HepG2 (cell line): ENCODE measurements around the gene C1QTNF1. TPM values are rescaled to one million over a fixed set of nuclear protein-coding genes. Genes with fewer than 3 reads are reported as not detected.

Experiments
- CTCF ChIP-seq: sonication (generic); formaldehyde crosslinking; IDR thresholded peaks from 2 replicates; pipeline ENCODE4 v1.5.0; 2020; ENCODE audit warnings: mild to moderate bottlenecking, missing genetic modification reagents, moderate library complexity
- FOXC1 ChIP-seq: sonication (generic); formaldehyde crosslinking; IDR thresholded peaks from 2 replicates; pipeline ENCODE4 v1.8.0; 2022; ENCODE audit warnings: mild to moderate bottlenecking, missing genetic modification reagents, borderline replicate concordance
- FOXO4 ChIP-seq: sonication (generic); formaldehyde crosslinking; conservative IDR thresholded peaks from 2 replicates; pipeline ENCODE4 v1.8.1; 2023; ENCODE audit warnings: missing genetic modification reagents
- GFI1 ChIP-seq: sonication (generic); formaldehyde crosslinking; IDR thresholded peaks from 2 replicates; pipeline ENCODE4 v1.5.0; 2020; ENCODE audit warnings: missing genetic modification reagents, mild to moderate bottlenecking, borderline replicate concordance
- HIC2 ChIP-seq: sonication (generic); formaldehyde crosslinking; IDR thresholded peaks from 2 replicates; pipeline ENCODE4 v1.9.0; 2022; ENCODE audit warnings: low read depth, missing genetic modification reagents
- IKZF1 ChIP-seq: fragments of 450-650 bp; IDR thresholded peaks from 2 replicates; pipeline ENCODE4 v1.7.1; 2016
- KDM2A ChIP-seq: sonication (generic); formaldehyde crosslinking; IDR thresholded peaks from 2 replicates; pipeline ENCODE4 v1.4.0; 2020; ENCODE audit warnings: low read depth, missing genetic modification reagents, borderline replicate concordance
- MIER3 ChIP-seq: IDR thresholded peaks from 2 replicates; pipeline ENCODE4 v1.6.1; 2016; ENCODE audit warnings: missing compliant biosample characterization, borderline replicate concordance
- MTA3 ChIP-seq: sonication (generic); formaldehyde crosslinking; IDR thresholded peaks from 2 replicates; pipeline ENCODE4 v1.4.0; 2020; ENCODE audit warnings: missing genetic modification reagents
- PHF5A ChIP-seq: IDR thresholded peaks from one replicate; pipeline ENCODE4 v1.6.1; 2018; ENCODE audit warnings: low read depth, missing genetic modification reagents; ENCODE audit not compliant: unreplicated experiment
- RARG ChIP-seq: sonication (generic); formaldehyde crosslinking; IDR thresholded peaks from 2 replicates; pipeline ENCODE4 v1.4.0; 2020; ENCODE audit warnings: low read depth, mild to moderate bottlenecking, missing genetic modification reagents
- ZFAT ChIP-seq: sonication (generic); formaldehyde crosslinking; conservative IDR thresholded peaks from 2 replicates; pipeline ENCODE4 v1.8.1; 2023; ENCODE audit warnings: missing genetic modification reagents, inconsistent platforms
- ZNF124 ChIP-seq: sonication (generic); formaldehyde crosslinking; IDR thresholded peaks from 2 replicates; pipeline ENCODE4 v1.4.0; 2020; ENCODE audit warnings: missing genetic modification reagents
- ZNF44 ChIP-seq: sonication (generic); formaldehyde crosslinking; IDR thresholded peaks from 2 replicates; pipeline ENCODE4 v1.5.1; 2020; ENCODE audit warnings: mild to moderate bottlenecking, missing genetic modification reagents
- ZNF513 ChIP-seq: sonication (generic); formaldehyde crosslinking; conservative IDR thresholded peaks from 2 replicates; pipeline ENCODE4 v1.5.0; 2020; ENCODE audit warnings: missing genetic modification reagents
- ZNF562 ChIP-seq: sonication (generic); formaldehyde crosslinking; IDR thresholded peaks from 2 replicates; pipeline ENCODE4 v1.8.0; 2022; ENCODE audit warnings: missing genetic modification reagents, borderline replicate concordance
- ZNF572 ChIP-seq: sonication (generic); formaldehyde crosslinking; IDR thresholded peaks from 2 replicates; pipeline ENCODE4 v1.5.1; 2020; ENCODE audit warnings: mild to moderate bottlenecking, missing genetic modification reagents
- ZNF589 ChIP-seq: sonication (generic); formaldehyde crosslinking; conservative IDR thresholded peaks from 2 replicates; pipeline ENCODE4 v1.8.0; 2022; ENCODE audit warnings: mild to moderate bottlenecking, moderate library complexity, missing genetic modification reagents
- ZNF614 ChIP-seq: IDR thresholded peaks from 2 replicates; pipeline ENCODE4 v1.6.1; 2018; ENCODE audit warnings: missing biosample characterization, missing genetic modification reagents, inconsistent platforms, borderline replicate concordance
- ZNF713 ChIP-seq: sonication (generic); formaldehyde crosslinking; IDR thresholded peaks from 2 replicates; pipeline ENCODE4 v1.4.0; 2020; ENCODE audit warnings: mild to moderate bottlenecking, missing genetic modification reagents
- ZNF781 ChIP-seq: sonication (generic); formaldehyde crosslinking; IDR thresholded peaks from 2 replicates; pipeline ENCODE4 v1.5.1; 2020; ENCODE audit warnings: borderline replicate concordance, mild to moderate bottlenecking, missing genetic modification reagents; ENCODE audit errors: not compliant biosample characterization
- ZSCAN12 ChIP-seq: sonication (generic); formaldehyde crosslinking; IDR thresholded peaks from 2 replicates; pipeline ENCODE4 v1.9.0; 2021; ENCODE audit warnings: mild to moderate bottlenecking, missing genetic modification reagents
- polyA plus RNA-seq, 8 experiments: library from polyadenylated mRNA; depleted of rRNA in 3 of 8; stranded (reverse) in 7 of 8; unstranded in 1 of 8; fragments of >200 nt; fragmentation: Illumina TruSeq in 4 of 8; extraction: Trizol in 4 of 8; gene quantifications; 2 replicates each; pipeline versions ENCODE4 v1.2.1 to v1.2.3, GENCODE V29; 2011 to 2016; ENCODE audit warnings: low read depth in 4 of 8, missing spikeins in 1 of 8, mixed read lengths in 1 of 8; ENCODE audit not compliant: insufficient read depth in 1 of 8
- total RNA-seq, 5 experiments: library from RNA; depleted of rRNA; stranded (reverse); fragments of >200 nt; fragmentation: Illumina TruSeq; extraction: Trizol; gene quantifications; 2 replicates each; pipeline ENCODE4 v1.2.3, GENCODE V29; 2016; ENCODE audit warnings: low read depth in 1 of 5

The C1QTNF1 gene
- total and polyA plus RNA-seq, 2 of the 13 experiments (the other 11 are each of a cell fraction or from before 2014, with no cell fraction given) = 0.18 to 0.86 TPM

- TF ChIP-seq HIC2 (CRISPR knock-in tag) = no peak
- TF ChIP-seq ZNF572 (CRISPR knock-in tag) = no peak
- TF ChIP-seq ZNF713 = no peak
- TF ChIP-seq ZNF562 (CRISPR knock-in tag) = no peak
- no peak for TF ChIP-seq FOXC1 (CRISPR knock-in tag)
- no peak for TF ChIP-seq MTA3 (CRISPR knock-in tag)
- TF ChIP-seq ZNF124 (CRISPR knock-in tag) = no peak
- no peak for TF ChIP-seq PHF5A (CRISPR knock-in tag)
- TF ChIP-seq ZNF614 (CRISPR knock-in tag) = no peak
- no peak for TF ChIP-seq ZNF589 (CRISPR knock-in tag)
- no peak for TF ChIP-seq ZNF44
- no peak for TF ChIP-seq ZFAT (CRISPR knock-in tag)
- no peak for TF ChIP-seq MIER3 (CRISPR knock-in tag)
- no peak for TF ChIP-seq RARG
- no peak for TF ChIP-seq GFI1 (CRISPR knock-in tag)
- TF ChIP-seq CTCF (CRISPR knock-in tag) = peak; percentile 49
- TF ChIP-seq ZNF781 (CRISPR knock-in tag) = no peak
- TF ChIP-seq FOXO4 (CRISPR knock-in tag) = no peak
- no peak for TF ChIP-seq ZNF513 (CRISPR knock-in tag)
- no peak for TF ChIP-seq ZSCAN12 (CRISPR knock-in tag)
- TF ChIP-seq KDM2A (CRISPR knock-in tag) = peak; percentile 52; the same call in 1 of the 2 replicates
- TF ChIP-seq IKZF1 = no peak
Observed at GRCh38 chr17:79090443-79091225, 66.7 kb downstream of the C1QTNF1 start (continued).
